Activated CD4-positive, CD25-positive, alpha-beta regulatory T cell (primary cell): ENCODE measurements around the gene AZU1.

Experiments used
- DNase-seq, 4 experiments: peaks; one replicate each; lab custom pipeline; 2025; lab: John Stamatoyannopoulos, UW

AZU1 gene

DNA sequence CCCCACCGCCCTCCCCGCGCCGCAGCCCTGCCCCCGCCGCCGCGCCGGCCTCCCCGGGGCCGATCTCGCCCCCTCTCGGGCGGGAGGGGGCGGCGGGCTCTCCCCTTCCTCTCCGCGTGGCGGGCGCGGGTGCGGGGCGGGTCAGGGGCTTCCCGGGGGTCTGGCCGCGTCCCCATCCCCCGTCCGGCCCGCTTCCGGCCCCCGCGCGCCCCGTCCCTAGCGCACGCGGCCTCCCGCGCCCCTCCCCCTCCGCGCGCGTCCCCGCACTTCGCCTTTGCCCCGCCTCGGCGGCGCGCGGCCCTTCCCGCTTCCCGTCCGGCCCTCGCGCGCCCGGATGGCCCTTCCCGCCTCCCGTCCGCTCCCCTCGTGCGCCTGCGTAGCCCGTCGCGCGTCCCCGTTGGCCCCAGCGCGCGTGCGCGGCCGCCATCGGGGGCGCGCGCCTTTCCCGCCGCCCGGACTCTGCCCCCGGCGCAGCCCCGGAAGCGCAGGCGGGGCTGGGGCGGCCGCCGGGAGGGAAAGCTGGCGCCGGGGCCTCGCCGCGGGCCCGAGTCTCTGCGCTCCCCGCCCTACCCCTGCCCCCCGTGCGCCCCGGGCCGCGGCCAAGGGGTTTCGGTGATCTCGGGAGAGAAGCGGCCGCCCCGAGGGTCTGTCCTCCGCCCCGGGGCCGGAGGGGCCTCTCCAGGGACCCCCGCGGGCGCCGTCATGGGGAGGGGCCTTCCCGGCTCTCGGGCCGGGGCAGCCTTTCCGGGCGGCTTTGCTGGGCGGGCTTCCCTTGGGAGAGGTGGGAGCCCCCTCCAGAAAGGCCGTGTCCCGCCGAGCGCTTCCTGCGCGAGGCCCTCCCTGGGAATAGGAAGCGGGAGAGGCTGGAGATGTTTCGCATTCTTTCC lies 29.9 kb upstream of the AZU1 start:
- DNase-seq: peak; percentile 78 to 89 (median 84)

DNA sequence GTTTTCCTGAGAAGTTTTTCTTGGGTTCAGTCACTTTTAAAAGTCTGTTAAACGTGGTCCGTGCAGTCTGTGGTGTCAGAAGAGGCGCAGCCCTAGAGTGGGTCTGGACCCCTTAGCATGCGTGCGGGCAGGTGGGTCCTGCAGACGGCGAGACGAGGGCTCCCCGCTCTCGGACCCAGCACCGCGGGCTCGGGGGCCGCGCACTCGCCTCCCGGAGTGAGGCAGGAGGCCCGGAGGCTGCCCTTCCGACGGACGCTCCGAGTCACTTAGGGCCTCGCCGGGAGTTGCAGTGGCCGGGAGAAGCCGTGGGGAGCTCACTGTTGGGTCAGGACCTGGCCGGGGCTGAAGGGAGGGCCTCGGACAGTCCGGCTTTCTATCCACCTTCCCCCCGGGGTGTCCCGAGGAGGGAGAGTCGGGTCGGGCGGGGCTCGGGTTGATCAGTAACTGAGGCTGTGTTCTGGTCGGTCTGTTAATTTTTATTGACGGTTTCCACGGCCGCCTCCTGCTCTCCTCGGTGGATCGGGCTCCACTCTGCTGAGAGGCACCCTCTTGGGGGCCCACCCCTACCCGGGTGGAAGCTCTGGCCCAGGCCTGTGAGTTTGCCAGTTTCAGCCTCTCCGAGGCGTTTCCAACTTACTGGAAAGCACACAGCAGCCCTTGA lies 29.1 kb upstream of the AZU1 start:
- no peak for DNase-seq

DNA sequence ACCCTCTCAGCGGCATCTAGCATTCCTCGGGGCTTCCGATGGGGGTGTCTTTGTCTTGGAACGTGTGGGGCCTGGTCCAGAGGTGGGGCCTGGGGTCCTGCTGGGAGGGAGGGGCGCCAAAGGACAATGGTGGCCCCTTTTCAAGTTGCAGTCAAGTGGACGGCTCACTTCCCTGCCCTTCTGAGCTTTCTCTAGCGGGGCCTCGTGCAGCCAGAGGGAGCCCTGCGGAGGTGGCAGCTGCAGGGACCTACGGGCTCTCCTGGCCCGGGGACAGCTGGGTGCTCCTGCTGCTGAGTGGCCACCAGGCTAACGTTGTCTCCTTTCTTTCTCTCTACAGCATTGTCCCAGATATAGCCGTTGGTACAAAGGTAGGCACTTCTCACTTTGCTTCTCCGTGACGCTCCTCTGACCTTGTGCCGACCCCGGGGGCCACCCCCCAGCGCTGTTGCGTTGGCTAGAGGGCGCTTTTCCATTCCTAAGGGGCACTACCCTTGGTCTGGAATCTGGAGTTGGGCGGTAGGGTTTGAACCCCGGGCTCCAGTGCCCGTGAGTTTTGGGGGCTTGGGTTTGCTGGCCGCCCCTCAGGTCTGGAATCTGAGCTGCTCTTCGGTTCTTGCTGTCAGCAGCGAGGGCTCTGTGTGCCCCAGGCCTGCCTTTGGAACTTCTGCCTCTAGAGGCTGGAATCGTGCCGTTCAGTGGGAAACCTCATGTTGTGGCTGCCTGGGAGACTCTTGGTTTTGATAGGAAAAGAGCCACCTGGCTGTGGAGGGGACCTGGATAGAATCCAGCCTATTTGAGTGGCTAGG lies 28.4 kb upstream of the AZU1 start:
- DNase-seq: no peak

DNA sequence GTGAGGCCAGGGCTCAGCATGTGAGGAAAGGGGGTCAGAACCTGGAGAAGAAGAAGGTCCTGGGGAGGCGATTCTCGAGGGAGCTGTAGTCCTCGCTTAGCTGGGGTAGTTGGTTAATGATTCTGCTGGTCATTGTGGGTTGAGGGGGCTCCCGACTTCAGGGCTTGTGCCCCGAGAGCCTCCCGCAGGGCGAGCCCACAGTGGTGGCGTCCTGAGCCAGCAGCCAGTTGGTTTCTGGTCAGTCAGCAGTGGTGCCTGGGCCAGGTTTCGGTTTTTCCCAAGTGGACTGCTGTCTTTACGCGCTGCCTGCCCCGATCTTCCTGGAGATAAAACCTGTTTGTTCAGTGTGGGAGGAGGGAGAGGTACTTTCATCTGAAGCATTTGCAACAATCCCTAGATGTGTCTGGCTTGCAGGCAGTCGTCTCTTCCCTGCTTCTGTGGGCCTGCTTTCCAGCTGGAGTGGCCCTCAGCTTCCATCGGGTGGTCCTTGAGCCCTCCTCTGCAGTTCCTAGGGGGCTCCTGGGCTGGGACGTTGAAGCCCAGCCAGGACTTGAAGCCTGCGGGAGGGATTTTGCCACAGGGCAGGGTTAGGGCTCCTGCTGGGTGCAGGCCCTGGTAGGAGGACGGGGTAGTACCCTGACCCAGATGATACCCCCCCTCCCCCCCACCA lies 27.1 kb upstream of the AZU1 start:
- no peak for DNase-seq

DNA sequence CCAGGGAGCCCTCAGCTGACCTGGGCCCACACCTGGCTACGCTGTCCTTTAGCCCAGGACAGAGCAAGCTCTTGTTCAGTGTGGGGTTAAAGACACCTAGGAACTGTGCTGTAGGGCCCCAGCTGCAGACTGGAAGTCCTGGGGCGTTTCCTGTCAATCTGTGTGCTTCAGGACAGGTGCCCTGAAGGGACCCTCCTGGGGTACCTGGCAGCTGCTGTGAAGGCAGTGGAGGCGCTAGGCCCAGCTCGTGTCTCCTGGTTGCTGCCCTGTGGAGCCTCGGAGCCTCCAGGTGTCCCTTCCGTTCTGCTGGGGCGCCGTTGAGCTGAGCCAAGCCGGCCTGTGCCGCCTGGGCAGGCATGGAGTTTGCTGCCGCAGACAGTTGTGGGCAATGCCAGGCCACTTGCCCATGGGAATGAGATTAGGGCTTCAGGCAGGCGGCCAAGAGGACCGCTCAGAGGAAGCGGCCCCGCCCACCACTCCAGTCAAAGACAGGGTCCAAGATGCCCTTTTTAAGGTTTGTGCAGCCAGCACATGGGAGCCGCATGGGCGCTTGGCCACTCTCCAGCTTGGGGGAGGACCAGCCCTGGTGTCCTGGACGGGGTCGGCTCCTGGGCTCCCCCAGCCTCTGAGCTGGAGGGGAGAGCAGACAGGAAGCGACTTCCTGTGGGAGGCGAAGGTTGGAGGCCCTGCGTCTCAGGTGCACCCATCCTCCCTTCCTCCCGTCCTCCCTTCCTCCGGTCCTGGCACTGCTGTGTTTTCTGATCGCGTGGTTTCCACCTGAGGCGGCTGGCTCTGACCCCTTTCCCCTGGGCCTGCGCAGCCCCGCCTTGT lies 26.4 kb upstream of the AZU1 start:
- no peak for DNase-seq

DNA sequence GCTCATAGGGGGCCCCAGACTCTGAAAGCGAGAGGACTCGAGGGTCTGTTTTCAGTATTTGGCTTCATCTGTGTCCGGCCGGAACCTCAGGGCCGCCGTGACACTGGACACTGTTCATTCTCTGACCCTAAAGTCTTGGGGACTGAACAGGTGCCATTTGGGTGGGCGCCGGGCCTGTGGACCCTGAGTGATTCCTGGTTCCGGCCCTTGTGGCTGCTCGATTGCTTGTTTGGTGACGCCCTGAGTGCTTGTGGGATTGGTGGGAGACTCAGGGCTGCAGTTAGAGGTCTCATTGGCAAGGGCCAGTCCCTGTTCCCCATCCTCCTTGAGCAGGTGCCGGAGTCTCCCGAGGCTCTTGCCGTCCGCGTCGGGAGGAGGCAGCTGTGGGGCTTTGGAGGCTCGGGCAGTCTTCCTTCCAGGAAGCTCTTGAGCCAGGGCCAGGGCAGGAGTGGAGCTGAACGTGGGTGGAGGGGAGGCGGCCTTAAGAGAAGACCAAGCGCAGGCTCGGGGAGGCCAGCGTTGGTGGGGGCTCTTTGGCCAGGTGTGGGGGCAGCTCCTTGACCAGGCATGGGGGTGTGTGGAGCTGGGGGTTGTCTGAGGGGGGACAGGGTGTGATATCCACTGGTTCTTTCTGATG lies 25.7 kb upstream of the AZU1 start:
- DNase-seq: no peak

DNA sequence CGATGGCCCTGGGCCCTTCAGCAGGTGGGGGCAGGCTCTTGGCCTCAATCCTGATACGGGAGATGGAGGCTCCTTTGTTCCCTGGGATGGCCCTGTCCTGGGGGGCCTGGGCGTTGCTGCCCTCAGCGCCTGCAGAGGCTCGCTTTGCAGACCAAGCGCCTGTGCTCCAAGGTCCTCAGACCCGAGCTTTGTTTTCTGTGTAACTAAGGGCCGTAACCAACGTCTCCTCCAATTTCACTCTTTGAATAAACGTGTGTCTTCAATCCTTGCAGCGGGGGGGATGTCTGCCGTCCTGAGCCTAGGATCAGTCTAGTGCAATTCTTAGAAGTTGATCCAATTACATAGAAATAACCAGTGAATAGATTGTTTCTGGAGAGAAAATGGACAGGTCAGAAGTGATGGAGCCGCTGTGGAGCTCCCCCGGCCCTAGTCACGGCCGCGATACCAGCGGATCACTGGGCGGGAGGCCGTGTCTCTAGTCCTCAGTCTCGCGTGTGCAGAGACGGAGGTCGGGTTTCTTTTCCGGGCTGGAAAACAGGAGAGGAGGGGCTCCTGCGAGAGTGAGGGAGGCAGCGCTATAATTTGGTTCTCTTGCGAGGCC lies 25.0 kb upstream of the AZU1 start:
- no peak for DNase-seq

DNA sequence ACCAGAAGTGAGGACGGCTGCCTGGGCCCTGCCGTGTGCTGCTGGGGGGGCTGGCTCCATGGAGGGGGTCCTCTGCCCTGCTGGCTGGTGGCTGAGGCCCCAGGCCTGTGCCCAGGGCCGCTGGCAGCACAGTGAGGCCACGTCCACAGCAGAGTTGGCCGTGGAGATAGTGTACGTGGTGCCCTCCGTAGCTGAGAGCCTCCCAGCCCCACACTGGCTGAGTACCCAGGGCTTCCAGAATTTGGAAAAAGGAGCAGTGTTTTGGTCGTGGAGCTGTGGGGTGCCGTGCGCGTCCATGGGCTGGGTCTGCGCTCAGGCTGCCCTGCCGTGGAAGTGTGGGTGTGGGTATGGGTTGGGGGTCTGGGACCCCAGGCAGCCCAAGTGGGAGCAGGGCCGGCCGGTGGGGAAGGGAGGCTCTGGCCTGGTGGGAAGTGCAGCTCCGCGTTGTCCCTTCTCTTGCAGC lies 24.5 kb upstream of the AZU1 start:
- DNase-seq: no peak

DNA sequence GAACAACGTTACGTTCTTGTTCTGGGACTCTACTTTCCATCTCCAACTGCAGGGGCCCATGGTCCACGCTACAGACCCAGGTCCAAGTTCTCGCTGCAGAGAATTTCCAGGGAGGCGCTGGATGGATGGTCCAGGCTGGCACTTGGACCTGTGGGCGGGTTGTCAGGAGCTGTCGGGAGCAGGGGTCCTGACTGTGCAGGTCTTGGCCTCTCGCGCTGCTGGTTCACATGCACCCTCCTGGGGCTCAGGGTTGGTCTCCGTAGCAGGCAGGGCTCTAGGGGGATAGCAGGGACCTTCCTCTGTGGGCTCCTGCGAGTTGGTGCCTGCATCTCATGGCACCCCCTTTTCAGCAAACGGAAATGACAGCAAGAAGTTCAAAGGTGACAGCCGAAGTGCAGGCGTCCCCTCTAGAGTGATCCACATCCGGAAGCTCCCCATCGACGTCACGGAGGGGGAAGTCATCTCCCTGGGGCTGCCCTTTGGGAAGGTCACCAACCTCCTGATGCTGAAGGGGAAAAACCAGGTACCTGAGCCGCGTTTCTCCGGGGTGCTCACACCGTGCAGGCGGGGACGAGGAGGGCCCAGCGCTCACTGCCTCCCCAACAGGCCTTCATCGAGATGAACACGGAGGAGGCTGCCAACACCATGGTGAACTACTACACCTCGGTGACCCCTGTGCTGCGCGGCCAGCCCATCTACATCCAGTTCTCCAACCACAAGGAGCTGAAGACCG lies 23.8 kb upstream of the AZU1 start:
- DNase-seq: no peak

DNA sequence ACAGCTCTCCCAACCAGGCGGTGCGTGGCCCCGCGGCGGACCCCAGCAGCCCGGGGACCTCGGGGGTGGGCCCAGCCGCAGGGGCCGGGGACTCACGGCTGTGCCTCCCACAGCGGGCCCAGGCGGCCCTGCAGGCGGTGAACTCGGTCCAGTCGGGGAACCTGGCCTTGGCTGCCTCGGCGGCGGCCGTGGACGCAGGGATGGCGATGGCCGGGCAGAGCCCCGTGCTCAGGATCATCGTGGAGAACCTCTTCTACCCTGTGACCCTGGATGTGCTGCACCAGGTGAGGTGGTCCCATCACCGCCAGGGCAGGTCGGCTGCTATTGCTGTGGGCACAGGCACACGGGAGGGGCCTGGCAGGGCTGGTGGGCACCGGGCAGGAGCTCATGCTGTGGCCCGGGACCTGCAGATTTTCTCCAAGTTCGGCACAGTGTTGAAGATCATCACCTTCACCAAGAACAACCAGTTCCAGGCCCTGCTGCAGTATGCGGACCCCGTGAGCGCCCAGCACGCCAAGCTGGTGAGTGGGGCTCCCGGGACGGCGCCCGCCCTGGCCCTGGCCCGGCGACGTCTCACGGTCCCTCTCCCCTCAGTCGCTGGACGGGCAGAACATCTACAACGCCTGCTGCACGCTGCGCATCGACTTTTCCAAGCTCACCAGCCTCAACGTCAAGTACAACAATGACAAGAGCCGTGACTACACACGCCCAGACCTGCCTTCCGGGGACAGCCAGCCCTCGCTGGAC lies 23.0 kb upstream of the AZU1 start:
- DNase-seq: no peak

DNA sequence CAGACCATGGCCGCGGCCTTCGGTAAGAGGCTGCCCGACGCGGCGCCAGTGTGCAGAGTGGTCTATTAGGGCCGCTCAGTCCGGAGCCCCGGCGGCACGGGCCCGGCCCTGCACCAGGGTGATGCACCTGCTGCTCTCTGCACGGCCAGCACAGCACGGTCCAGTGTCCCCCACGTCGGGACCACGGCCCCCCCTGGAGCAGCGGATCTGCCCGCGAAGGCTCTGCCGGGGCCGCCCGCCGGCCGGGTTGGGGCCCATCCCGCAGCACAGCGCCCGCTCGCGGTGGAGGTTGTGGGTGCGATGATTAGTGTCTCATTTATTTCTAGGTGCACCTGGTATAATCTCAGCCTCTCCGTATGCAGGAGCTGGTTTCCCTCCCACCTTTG lies 22.5 kb upstream of the AZU1 start:
- DNase-seq: no peak

DNA sequence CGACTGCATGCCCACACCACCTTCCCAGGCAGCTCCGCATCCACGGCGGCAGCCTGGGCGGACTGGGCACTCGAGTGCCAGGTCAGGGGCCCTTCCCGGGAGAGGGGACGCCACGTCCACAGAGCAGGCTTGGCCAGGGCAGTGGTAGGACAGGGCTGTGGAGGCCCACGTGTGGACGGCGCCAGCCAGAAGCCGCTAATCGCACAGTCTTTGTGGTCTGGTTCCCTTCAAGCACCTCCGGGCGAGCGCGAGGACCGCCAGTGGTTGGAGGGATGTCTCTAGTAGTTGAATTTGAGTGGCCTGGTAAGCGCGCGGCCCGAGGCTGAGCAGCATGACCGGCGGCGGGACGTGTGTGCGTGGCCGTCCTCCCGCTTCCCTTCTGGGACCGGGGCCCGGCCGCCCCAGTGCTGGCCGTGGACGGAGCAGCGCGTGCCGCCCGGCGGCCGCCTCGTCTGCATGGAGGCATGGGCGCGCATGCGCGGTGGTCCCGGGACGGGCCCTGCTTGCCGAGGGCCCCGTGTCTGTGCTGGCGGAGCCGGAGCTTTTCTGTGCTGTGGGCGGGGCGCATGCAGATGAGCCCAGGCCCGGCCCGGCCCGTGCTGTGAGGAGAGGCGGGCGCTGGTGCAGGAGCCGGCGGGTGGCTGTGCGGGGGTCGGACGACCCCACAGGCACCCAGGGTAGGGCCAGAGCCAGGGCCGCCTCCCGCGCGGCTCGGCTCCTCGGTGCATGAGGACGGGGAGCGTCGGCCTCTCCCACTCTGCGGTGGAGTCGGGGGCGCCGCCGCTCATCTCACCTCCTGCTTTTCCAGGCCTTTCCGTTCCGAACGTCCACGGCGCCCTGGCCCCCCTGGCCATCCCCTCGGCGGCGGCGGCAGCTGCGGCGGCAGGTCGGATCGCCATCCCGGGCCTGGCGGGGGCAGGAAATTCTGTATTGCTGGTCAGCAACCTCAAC lies 21.8 kb upstream of the AZU1 start:
- no peak for DNase-seq

DNA sequence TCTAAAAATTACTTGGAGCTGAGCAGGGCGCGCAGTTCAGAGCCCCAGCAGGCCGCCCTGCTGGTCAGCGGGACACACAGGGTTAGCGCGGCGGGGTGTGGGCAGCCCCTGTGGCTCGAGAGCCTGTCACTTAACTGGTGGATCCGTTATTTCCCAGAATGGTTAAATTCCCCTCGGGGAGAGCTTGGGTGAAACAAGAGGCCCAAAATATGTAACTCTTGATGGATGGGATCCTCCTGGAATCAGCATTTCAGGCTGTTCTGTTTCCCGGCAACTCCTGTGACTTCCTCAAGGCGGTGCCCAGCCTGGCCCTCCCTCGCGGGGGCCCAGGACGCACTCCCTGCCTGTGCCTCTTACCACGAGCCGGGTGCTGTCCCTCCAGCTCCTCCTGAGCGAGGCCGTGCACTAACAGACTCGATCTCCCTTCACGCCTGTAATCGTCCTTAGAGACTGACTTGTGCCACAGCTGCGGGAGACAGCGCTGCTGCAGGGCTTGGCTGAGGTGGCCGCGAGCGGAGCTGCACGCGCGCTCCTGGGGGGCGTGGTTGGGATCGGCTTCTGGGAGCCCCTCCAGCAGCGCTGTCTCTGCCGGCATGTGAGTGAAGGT lies 20.7 kb upstream of the AZU1 start:
- DNase-seq: no peak

DNA sequence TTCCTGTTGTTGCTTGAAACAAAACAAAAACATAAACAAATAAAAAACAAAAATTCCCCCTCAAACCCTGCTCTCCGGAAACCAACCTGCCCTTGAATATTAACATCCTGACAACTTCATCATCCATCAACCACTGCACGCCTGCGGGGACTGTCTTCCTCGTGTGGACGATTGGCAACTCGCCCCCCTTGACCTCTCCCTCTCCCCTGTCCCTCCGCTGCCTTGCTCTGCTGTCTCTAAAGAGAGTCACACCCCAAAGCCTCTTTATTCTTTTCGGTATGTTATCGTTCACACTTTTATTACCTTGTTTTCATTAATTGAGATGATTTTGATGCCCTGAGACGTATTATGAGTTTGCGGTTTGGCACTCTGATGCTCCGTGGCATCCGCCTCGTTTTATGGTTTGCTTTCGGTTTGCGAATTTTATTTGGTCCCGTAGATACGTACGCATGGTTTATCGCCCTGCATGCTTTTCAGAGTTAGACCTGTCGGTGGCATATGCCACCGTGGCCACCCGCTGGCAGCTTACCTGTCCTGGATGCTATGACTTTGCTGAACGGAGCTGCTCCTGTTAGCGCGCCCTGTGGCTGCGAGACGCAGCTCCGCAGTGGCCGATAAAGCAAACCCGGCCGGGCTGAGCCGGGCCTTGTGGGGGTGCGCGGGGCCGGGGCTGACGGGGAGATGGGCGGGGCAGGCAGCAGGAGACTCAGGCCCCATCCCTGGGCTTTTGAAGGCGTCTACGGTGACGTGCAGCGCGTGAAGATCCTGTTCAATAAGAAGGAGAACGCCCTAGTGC lies 19.8 kb upstream of the AZU1 start:
- DNase-seq: no peak

DNA sequence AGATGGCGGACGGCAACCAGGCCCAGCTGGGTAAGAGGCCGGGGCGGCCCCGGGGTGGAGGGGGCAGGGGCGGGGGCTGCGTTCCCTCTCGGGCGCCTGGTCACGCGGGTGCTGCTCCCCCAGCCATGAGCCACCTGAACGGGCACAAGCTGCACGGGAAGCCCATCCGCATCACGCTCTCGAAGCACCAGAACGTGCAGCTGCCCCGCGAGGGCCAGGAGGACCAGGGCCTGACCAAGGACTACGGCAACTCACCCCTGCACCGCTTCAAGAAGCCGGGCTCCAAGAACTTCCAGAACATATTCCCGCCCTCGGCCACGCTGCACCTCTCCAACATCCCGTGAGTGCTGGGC lies 19.2 kb upstream of the AZU1 start:
- no peak for DNase-seq

DNA sequence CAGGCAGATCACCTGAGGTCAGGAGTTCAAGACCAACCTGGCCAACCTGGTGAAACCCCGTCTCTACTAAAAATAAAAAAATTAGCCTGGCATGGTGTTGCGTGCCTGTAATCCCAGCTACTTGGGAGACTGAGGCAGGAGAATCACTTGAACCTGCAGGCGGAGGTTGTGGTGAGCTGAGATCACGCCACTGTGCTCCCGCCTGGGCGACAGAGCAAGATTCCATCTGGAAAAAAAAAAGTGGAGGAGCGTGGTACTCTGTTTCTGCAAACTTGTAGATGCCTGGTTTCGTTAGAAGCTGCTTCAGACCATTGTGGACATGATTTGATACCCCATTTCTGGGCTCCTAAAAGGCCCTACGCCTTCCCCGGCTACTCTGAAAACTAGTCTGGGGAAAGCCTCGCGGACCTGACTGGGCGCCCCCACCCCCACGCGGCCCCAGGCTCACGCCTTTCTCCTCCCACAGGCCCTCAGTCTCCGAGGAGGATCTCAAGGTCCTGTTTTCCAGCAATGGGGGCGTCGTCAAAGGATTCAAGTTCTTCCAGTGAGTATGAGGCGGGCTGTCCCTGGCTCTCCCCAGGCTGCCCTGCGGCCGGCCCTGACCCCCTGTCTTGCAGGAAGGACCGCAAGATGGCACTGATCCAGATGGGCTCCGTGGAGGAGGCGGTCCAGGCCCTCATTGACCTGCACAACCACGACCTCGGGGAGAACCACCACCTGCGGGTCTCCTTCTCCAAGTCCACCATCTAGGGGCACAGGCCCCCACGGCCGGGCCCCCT lies 17.4 kb upstream of the AZU1 start:
- DNase-seq: no peak
